Measurements from ENCODE around the gene DNAJC3. TPM values are rescaled to one million over a fixed set of nuclear protein-coding genes. Genes with fewer than 3 reads are reported as not detected.

DNAJC3 gene
- total and polyA plus RNA-seq, 2 of the 8 experiments (the other 6 are each of a cell fraction or from before 2014, with no cell fraction given) = 4.3 to 24.1 TPM

GRCh38 chr13:95745752-95746151 lies 68.8 kb downstream of the DNAJC3 start (continued):
- TF ChIP-seq CHD7 (IDR thresholded peaks at IDR 0.05; ENCODE audit: insufficient replicate concordance, low read length) = no peak
- peak in 1 of 3 experiments; percentile 52; a peak in 2 of 4 replicates for TF ChIP-seq CTCF (IDR thresholded peaks at IDR 0.05; ENCODE audit: control extremely low read depth in 1 of 3, insufficient read depth in 1 of 3, low read depth in 1 of 3, low read length in 3 of 3)
- no peak for TF ChIP-seq JUN (IDR thresholded peaks at IDR 0.05; ENCODE audit: low read depth, low read length)
- 0 out of 4 replicates have a peak, but pooled peaks of 1 of the 2 experiments have one; percentile 8 for TF ChIP-seq RAD21 (IDR thresholded peaks at IDR 0.05 in 1 of 2, conservative IDR thresholded peaks at IDR 0.05 in 1 of 2; ENCODE audit: low read depth in 2 of 2, low read length in 2 of 2)
- TF ChIP-seq EP300 (IDR thresholded peaks at IDR 0.05; ENCODE audit: borderline replicate concordance in 1 of 2, low read depth in 2 of 2, low read length in 2 of 2) = no peak
- no peak for TF ChIP-seq GABPA (IDR thresholded peaks at IDR 0.05; ENCODE audit: borderline replicate concordance, insufficient read depth, low read length)
- TF ChIP-seq POLR2AphosphoS5 (IDR thresholded peaks at IDR 0.05; ENCODE audit: low read depth, low read length) = no peak
- no peak for TF ChIP-seq KDM5A (IDR thresholded peaks at IDR 0.05; ENCODE audit: low read length)
